HL-60/S4 treated with phorbol 12-myristate 13-acetate at 8.2 ng/mL for 4 days and 3 days (cell line): ENCODE measurements around the gene JAK1.
"Not testable (repeated sequence)": the region's sequence is repeated elsewhere in the genome, so short reads cannot be mapped to it uniquely, and the experiment has no call there.

ENCODE experiments used
- in situ Hi-C: fragments of 300-500 bp; cut with MboI; formaldehyde crosslinking; loops from 2 replicates; pipeline ENCODE4 v1.15.0; 2022; ENCODE audit warnings: low sequenced_read_pairs

JAK1 gene

DNA sequence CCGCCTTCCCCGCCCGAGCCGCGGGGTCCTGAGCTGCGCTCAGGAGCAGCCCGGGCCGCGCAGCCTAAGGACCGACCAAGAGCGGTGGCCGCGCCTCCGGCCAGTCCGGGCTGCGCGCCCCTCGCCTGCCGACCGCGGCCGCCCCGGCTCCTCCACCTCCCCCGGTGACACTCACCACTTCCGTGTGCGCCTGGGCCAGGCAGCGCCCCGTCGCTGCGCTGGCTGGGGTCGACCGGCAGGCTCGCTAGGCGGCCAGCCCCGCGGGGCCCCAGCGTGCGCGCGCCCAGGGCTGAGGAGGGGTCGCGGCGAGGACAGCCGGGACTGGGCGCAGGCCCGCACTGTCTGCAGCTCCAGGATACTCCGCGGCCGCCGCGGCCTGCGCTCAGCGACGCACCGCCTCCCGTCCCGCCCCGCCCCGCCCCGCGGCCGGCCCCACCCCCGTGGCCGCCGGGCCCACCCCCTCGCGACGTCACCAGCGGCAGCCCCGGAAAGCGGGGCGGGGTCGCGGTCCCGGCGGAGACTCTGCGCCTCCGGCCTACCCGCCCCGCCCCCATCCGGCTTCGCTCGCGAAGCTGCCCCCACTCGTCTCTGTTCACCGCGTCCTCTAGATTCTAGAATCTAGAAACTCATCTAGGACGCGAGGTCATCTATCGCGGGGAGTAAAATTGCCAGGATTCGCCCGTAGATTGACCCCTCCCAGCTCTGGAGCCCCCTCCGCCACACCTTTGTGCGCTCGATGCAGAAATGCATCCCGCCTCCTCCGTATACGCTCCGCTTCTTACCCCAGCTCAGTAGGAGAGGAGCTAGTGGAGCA lies at the start of gene JAK1:
Gene JAK1, minus strand, starts transcription at position 392 of the 814 bp plus-strand sequence. CDS start 80,285 bp downstream, outside the sequence.
- in situ Hi-C loops = no loop called here

DNA sequence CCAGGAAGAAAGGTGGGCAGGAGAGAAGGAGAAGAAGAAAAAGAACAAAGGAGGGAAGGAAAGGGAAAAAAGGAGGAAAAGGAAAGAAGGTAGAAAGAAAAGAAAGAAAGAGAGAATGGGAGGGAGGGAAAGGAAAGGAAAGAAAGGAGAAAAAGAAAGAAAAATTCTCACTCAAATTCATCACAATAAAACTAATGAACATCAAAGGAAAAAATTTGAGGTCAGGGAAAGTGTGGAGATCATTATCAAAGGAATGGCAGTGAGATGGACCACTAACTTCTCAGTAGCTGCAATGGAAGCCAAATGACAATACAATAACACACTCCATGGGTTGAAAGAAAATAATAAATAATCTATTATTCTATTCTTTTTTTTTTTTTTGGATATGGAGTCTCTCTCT lies 48.0 kb upstream of the JAK1 start:
- in situ Hi-C loops = no loop called here

DNA sequence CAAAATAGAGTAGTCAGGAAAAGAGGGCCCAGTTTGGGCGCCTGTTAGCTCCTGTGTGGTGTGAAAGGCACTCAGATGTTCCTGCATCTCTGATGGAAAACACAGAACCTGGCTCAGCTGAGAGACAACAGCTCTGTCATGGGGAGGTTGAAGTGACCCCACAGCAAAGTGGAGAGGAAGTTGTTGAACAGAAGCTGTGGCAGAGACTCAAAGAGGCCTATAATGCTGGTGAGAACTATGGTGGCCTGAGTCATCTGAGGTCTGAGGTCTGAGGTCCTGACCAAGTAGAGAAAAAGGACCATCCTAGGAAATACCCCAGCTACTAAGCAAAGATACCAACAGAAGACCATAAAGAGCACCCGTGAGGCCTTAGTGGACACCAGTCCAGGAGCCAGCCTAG lies 45.6 kb upstream of the JAK1 start:
- in situ Hi-C loops = no loop called here

GRCh38 chr1:65009724-65010420 lies 43.5 kb upstream of the JAK1 start:
- in situ Hi-C loops = no loop called here

GRCh38 chr1:65009176-65009575 lies 42.8 kb upstream of the JAK1 start:
- in situ Hi-C loops = no loop called here

DNA sequence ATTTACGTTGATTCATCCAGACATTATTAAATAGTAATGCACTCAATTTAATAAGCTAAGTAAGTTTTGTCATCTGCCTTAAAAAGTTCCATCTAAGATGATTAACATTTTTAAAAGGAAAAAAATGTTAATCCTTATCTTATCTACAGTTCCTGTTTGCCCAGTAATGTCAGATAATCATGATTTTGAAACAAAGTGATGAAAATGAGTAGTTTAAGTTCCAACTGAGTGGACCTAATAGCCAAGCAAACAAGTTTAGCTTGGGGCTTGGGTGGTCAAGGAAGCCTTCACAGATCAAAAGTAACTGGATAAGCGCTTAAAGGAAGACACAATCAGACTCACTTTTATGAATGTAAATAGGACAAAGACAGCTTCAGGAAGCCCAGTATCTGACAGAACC lies 40.5 kb upstream of the JAK1 start:
- in situ Hi-C loops = no loop called here

DNA sequence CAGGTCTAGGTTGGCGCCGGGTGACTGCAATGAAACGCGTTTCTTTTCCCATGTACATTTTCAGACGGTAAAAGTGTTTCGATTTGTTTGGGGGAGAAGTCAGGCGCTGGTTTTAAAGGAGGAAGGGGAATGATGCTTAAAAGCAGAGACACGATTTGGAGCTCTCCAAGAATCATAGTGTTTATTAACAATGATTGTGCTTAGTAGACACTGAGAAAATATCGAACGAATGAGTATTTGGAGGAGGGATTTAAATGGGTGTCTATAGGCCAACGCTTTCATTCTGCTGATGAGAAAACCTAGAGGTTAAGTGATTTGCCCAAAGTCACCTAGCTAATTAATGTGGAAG lies 36.9 kb upstream of the JAK1 start:
- in situ Hi-C loops = no loop called here

DNA sequence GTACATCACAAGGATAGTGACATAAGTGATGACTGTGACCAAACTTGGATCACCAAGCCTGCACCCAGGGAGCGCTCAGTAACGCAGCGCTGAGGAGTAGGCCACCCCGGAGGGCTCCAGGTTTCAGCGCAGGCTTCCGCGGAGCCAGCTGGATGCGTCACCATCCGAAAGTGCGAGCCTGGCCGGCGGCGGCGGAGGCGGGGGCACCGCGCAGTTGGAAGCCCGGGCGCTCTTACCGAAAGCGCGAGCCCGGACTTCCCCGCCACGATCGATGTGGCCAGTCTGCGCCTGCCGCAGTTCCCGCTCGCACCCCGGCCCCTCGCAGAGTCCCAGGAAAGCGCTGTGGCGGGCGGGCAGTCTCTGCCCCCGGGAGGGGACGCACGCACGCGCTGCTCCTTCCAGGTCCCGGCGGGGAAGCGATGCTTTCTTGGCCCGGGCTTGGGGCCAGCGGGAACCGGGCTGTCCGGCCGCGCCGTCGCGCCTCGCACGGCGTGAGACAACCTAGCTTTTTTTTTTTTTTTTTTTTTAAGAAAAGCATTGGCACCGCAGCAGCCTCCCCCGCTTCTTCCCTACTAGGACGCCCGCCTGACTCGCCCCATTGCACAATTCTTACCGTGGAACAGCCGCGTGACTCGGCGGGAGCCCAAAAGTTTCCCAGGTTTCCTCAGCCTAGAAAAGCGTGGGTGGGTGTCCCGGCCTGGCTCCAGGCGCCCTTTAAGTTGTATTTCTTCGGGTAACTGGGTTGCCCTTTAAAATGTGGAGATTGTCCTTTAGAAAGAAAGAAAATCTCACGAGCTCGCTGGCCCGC lies 36.4 kb upstream of the JAK1 start:
- in situ Hi-C loops = no loop called here

GRCh38 chr1:65002156-65002507 lies 35.8 kb upstream of the JAK1 start:
- in situ Hi-C loops = no loop called here

DNA sequence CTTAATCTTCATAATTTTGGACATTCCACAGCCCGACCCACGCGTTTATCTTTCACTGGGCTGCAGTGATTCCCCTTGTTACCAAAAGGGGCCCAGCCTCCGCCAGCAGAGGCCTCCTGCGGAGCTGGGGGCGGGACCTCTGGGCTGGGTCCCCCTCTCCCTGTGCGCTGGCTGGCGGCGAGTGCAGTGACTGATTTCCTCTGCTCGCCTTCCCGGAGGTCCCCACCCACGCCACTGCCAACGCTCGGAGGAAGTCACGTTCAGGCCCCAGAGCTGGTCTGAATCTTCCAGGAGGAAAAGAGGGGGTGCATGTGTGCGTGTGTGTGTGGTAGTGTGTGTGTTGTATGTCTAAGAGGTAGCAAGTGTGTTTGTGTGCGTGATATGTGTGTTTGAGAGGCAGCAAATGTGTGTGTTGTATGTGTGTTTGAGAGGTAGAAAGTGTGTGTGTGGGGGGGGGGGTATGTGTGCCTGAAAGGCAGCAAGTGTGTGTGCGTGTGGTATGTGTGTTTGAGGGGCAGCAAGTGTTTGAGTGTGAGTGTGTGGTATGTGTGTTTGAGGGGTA lies 35.0 kb upstream of the JAK1 start:
- in situ Hi-C loops = no loop called here

DNA sequence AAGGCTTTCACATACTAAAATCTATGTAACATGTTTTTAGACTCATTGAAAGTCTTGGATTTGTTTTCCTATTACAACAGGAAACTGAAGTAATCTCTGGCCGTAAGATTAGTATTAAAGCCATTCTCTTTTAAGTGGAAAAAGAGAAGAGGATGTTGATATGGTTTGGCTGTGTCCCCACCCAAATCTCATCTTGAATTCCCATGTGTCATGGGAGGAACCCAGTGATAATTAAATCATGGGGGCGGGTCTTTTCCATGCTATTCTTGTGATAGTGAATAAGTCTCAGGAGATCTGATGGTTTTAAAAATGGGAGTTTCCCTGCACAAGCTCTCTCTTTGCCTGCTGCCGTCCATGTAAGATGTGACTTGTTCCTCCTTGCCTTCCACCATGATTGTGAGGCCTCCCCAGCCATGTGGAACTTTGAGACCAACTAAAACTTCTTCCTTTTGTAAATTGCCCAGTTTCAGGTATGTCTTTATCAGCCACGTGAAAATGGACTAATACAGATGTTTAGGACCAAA lies 32.1 kb upstream of the JAK1 start:
- in situ Hi-C loops = not testable (repeated sequence)

DNA sequence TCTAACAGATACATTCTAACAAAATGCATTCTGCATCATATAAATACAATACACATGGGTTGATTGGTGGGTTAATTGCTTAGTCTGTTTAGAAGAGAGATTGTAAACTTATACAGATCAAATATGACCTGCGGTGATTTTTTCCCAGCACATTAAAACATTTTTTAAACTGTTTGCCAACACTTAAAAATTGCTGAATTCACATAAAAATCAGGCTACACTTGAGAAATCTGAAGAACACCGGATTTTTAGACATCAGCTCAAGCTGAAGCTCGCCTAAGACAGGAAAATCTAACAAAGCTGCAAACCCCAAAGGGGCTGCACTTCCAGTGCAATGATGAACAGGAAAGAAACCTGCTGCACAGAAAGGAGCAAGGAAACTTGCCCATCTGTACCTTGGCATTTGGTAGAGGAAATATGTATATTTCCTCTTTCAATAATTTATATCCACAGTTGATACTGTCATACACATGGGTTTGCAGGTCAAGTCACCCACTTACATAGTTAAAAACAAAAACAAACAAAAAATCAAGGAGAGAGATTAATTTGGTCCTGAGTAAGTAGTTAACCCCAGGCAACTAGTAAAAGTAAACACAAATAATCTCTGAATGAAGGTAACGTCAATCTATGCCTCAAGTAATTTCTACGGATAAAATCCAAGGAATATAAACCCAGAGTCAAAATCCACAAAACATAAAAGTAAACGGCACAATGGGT lies 30.4 kb upstream of the JAK1 start:
- in situ Hi-C loops = no loop called here

GRCh38 chr1:64995316-64995715 lies 29.0 kb upstream of the JAK1 start:
- in situ Hi-C loops = no loop called here

GRCh38 chr1:64986903-64987871 lies 20.8 kb upstream of the JAK1 start:
- in situ Hi-C loops = no loop called here

DNA sequence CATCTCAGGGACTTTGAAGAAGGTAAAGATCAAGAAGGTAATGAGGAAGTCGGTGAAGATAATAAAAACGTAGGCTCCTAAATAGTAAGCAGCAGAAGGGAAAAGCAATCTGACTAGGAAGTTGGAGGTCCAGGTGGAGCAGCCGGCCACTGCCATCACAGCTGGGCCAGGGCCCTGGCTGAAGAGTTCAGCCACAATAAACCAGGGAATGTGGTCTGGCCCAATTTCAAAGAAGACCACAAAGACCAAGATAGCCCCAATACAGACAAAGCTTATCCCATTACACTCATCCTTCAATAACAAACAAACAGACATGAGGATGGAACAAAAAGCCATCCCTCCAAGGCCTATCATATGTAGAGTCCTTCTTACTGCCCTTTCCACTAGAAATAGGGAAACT lies 18.4 kb upstream of the JAK1 start:
- in situ Hi-C loops = no loop called here

- in situ Hi-C loops = no loop called here
These were observed 17.8 kb upstream of the JAK1 start for GRCh38 chr1:64984106-64984505.

- in situ Hi-C loops = no loop called here
These were observed 16.8 kb upstream of the JAK1 start for GRCh38 chr1:64983110-64983509.

DNA sequence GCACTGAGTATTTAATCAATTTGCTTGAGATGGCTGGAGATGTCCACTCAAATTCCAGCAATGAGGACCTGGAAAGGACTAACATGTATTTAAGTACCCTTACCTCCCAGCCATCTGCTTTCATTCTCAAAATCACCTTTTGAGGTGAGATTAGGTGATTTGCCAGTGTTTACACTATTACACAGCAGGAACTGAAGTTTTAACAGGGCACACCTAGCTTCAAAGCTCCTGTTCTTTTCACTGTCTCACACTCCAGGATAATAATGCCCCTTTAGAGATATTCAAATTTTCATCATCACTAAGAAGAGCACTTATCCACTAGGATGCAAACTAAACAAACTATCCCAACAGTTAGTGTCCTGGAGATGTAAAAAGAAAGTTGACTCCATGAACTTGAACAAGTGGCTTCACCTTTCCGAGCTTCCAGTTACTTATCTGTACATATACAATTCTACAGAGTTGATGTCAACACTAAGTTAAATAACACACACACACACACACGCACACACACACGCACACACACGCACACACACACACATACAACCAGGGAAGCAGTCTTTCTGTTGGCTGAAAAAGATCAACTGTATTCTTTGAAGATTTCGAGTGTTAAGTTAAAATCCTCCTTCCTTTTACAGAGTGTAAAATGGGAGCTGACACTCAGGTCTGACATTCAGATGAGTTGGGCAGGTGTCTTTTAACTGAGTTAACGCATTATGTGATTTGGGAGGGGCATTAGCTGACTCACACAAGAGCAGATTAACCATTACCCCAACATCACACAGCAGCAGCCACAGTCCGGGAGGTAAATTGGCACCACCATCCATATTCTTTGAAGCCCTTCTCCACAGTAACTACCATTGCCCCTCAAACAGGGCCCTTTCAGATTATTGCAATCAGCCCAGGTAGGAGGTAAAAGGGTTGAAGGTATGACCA lies 15.5 kb upstream of the JAK1 start:
- in situ Hi-C loops = no loop called here
